DOHH2 (cell line): ENCODE measurements around the gene NSDHL.

ENCODE experiments used
- H3F3A ChIP-seq: fragments of 200-600 bp; sonication (generic), shearing (Covaris generic); 2 replicates; pipeline ENCODE4 v1.6.0; 2016; ENCODE audit warnings: antibody characterized with exemption, mild to moderate bottlenecking; ENCODE audit not compliant: control insufficient read depth, insufficient read depth
- H3K27ac ChIP-seq: fragments of 200-600 bp; sonication (generic); 2 replicates; pipeline ENCODE4 v1.5.1; 2014; ENCODE audit warnings: low read depth, mild to moderate bottlenecking, low read length, moderate library complexity
- H3K27me3 ChIP-seq: fragments of 200-600 bp; sonication (generic); 2 replicates; pipeline ENCODE4 v1.6.1; 2014; ENCODE audit warnings: mild to moderate bottlenecking, low read length, mixed read lengths; ENCODE audit not compliant: control insufficient read depth
- H3K36me3 ChIP-seq: fragments of 200-600 bp; sonication (generic); 2 replicates; pipeline ENCODE4 v1.6.1; 2014; ENCODE audit warnings: mild to moderate bottlenecking, low read length, moderate library complexity, mixed read lengths; ENCODE audit not compliant: control insufficient read depth
- H3K4me1 ChIP-seq: fragments of 200-600 bp; sonication (generic); 2 replicates; pipeline ENCODE4 v1.6.1; 2014; ENCODE audit warnings: mild to moderate bottlenecking, low read length, mixed read lengths; ENCODE audit not compliant: control insufficient read depth
- H3K4me2 ChIP-seq: fragments of 200-600 bp; sonication (generic); 2 replicates; pipeline ENCODE4 v1.6.0; 2014; ENCODE audit warnings: mild to moderate bottlenecking, low read length, moderate library complexity
- H3K4me3 ChIP-seq: fragments of 200-600 bp; sonication (generic); 2 replicates; pipeline ENCODE4 v1.5.1; 2014; ENCODE audit warnings: mild to moderate bottlenecking, low read length, mixed read lengths
- H3K79me2 ChIP-seq: fragments of 200-600 bp; sonication (generic); 2 replicates; pipeline ENCODE4 v1.6.1; 2014; ENCODE audit warnings: mild to moderate bottlenecking, low read length, mixed read lengths; ENCODE audit not compliant: control insufficient read depth
- H3K9me2 ChIP-seq: fragments of 200-600 bp; sonication (generic); replicated peaks from 2 replicates; pipeline ENCODE4 v1.6.1; 2014; ENCODE audit warnings: mild to moderate bottlenecking, low read length, mixed read lengths; ENCODE audit not compliant: control insufficient read depth
- H3K9me3 ChIP-seq: fragments of 200-600 bp; sonication (generic); 2 replicates; pipeline ENCODE4 v1.6.1; 2014; ENCODE audit warnings: antibody characterized with exemption, low read length, mixed read lengths; ENCODE audit not compliant: control insufficient read depth, insufficient read depth
- H4K20me1 ChIP-seq: fragments of 200-600 bp; sonication (generic); 2 replicates; pipeline ENCODE4 v1.6.0; 2014; ENCODE audit warnings: low read depth, mild to moderate bottlenecking, antibody characterized with exemption, low read length, moderate library complexity; ENCODE audit not compliant: control insufficient read depth, insufficient read depth
- EZH2phosphoT487 ChIP-seq: fragments of 200-600 bp; sonication (generic); IDR thresholded peaks from 2 replicates; pipeline ENCODE4 v1.6.1; 2017; ENCODE audit warnings: borderline replicate concordance, mild to moderate bottlenecking, antibody characterized with exemption, low read length, moderate library complexity, mixed read lengths
- TF ChIP-seq, protein P1 (sequence below): fragments of 200-600 bp; sonication (generic); IDR thresholded peaks from one replicate; pipeline ENCODE4 v1.5.1; 2014; ENCODE audit warnings: antibody characterized with exemption, mild to moderate bottlenecking, low read depth, low read length; ENCODE audit not compliant: poor library complexity, severe bottlenecking

Gene NSDHL

DNA sequence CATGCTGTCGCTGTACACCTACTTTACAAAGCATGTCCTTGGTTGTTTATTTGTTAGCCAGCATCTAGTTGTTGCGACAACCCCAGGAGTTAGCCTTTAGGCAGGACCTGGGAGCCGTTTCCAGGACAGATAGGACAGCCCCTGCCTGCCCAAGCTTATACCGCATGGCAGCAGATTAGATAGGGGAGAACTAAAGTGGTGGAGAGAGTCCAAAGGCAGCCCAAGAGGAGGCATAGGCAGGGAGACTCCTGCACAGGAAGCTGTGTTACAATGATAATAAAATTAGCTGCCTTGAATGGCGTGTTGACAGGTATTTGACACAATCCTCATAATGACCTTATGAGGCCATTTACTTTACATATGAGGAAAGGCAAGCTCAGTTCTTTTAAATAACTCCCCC, 13.0 kb downstream of the NSDHL start:
- no peaks in the 10 kb centered on the region for H4K20me1 ChIP-seq
- H3K9me2 ChIP-seq, result no peaks in the 10 kb centered on the region
- H3K4me1 ChIP-seq, result no peaks in the 10 kb centered on the region
- no peaks in the 10 kb centered on the region for H3F3A ChIP-seq
- H3K36me3 ChIP-seq, result peaks cover 17% of the 10 kb centered on the region
- H3K79me2 ChIP-seq, result peaks cover 56% of the 10 kb centered on the region
- TF ChIP-seq EZH2phosphoT487, result no peak
- TF ChIP-seq, protein P1, sequence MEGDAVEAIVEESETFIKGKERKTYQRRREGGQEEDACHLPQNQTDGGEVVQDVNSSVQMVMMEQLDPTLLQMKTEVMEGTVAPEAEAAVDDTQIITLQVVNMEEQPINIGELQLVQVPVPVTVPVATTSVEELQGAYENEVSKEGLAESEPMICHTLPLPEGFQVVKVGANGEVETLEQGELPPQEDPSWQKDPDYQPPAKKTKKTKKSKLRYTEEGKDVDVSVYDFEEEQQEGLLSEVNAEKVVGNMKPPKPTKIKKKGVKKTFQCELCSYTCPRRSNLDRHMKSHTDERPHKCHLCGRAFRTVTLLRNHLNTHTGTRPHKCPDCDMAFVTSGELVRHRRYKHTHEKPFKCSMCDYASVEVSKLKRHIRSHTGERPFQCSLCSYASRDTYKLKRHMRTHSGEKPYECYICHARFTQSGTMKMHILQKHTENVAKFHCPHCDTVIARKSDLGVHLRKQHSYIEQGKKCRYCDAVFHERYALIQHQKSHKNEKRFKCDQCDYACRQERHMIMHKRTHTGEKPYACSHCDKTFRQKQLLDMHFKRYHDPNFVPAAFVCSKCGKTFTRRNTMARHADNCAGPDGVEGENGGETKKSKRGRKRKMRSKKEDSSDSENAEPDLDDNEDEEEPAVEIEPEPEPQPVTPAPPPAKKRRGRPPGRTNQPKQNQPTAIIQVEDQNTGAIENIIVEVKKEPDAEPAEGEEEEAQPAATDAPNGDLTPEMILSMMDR, result no peak
- no peaks in the 10 kb centered on the region for H3K9me3 ChIP-seq
- H3K4me3 ChIP-seq, result no peak overlapping the region
- H3K4me2 ChIP-seq, result no peak overlapping the region
- H3K27ac ChIP-seq, result no peak overlapping the region
- no peaks in the 10 kb centered on the region for H3K27me3 ChIP-seq

DNA sequence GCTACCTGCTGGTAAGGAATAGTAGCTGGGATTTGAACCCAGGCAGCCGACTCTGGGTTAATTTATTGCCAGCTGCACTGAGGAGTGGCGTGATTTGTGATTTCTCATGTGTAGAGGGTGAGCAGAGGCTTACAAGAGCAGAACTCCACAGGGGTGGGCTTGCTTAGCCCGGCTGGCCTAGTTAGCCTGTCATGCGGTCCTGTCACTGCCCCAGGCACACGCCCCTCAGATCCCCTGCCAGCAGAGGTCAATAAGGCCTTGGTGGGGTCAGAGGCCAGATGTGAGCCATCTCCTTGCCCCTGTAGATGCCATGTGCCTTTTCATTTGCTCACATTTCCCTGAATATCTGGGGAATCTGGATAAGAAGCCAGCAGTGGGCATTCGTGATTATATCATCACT, 13.4 kb downstream of the NSDHL start:
- no peak overlapping the region for H3K4me3 ChIP-seq
- TF ChIP-seq, protein P1, result no peak
- no peak for TF ChIP-seq EZH2phosphoT487
- H3K36me3 ChIP-seq, result peaks cover 20% of the 10 kb centered on the region
- H3K4me2 ChIP-seq, result no peak overlapping the region
- H3K9me3 ChIP-seq, result no peaks in the 10 kb centered on the region
- no peaks in the 10 kb centered on the region for H3K9me2 ChIP-seq
- H3K27ac ChIP-seq, result no peak overlapping the region
- no peaks in the 10 kb centered on the region for H3K27me3 ChIP-seq
- no peaks in the 10 kb centered on the region for H4K20me1 ChIP-seq
- H3F3A ChIP-seq, result no peaks in the 10 kb centered on the region
- H3K4me1 ChIP-seq, result no peaks in the 10 kb centered on the region
- peaks cover 56% of the 10 kb centered on the region for H3K79me2 ChIP-seq

- Histone ChIP-seq H3F3A (no peaks in the 10 kb centered on the region), H3K4me1 (no peaks in the 10 kb centered on the region), H3K4me2 (no peak overlapping the region), H3K27me3 (no peaks in the 10 kb centered on the region), H3K4me3 (no peak overlapping the region), H3K79me2 (peaks cover 50% of the 10 kb centered on the region), H3K9me2 (no peaks in the 10 kb centered on the region), H3K36me3 (peaks cover 34% of the 10 kb centered on the region), H3K9me3 (no peaks in the 10 kb centered on the region), H3K27ac (no peak overlapping the region), H4K20me1 (no peaks in the 10 kb centered on the region)
- TF ChIP-seq, protein P1, result no peak
- no peak for TF ChIP-seq EZH2phosphoT487
Observed at GRCh38 chrX:152845618-152846240, 14.9 kb downstream of the NSDHL start.
